Head of caudate nucleus (tissue), 42 donors: ENCODE measurements around the gene PPP6R1.
"Not testable (repeated sequence)": the region's sequence is repeated elsewhere in the genome, so short reads cannot be mapped to it uniquely, and the experiment has no call there.

Source experiments
- DNase-seq, 42 donors: peaks; one replicate each; pipeline versions ENCODE4 v3.0.0 to v3.0.0-alpha.2; 2020 to 2021; ENCODE audit warnings: mixed read lengths in 7 of 42
- intact Hi-C: fragments of 100-400 bp; cut with DNase I; formaldehyde crosslinking; loops from one replicate; pipeline ENCODE4 v1.15.0; 2022

PPP6R1 gene

DNA sequence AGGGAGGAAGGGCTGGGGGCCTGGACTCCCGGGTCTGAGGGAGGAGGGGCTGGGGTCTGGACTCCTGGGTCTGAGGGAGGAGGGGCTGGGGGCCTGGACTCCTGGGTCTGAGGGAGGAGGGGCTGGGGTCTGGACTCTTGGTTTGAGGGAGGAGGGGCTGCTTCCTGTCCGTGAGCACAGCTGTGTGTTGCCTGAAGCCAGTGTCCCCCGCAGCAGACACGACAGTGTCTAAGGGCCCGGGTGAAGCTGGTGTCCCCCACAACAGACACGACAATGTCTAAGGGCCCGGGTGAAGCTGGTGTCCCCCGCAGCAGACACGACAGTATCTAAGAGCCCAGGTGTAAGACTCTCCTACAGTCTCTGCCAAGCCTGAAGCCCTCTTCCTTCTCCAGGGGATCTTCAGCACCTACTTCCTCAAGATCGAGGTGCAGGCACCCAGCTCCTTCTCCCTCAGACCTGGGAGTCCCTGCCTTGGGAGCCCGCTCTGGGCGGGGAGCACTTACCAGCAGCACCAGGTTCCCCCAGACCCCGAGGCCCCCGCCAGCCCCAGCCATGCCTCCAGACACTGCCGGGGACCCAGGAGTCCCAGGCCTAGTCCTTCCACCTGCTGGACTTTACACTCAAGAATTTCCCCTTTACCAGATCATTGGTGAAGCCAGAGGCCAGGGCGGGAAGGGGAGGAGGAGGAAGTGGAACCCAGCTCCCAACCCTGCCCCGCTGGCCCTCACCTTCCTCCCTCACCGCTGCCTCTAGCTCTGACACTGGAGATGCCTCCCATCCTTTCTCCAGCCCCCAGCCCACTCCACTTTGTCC is 49.7 kb downstream of the PPP6R1 start, which contains the start of gene PTPRH:
TSS of gene PTPRH (minus strand) at position 622 of the 813 bp plus-strand sequence. CDS start at position 554, 68 bp downstream.
- DNase-seq: no peak
- intact Hi-C loops: no loop called here

DNA sequence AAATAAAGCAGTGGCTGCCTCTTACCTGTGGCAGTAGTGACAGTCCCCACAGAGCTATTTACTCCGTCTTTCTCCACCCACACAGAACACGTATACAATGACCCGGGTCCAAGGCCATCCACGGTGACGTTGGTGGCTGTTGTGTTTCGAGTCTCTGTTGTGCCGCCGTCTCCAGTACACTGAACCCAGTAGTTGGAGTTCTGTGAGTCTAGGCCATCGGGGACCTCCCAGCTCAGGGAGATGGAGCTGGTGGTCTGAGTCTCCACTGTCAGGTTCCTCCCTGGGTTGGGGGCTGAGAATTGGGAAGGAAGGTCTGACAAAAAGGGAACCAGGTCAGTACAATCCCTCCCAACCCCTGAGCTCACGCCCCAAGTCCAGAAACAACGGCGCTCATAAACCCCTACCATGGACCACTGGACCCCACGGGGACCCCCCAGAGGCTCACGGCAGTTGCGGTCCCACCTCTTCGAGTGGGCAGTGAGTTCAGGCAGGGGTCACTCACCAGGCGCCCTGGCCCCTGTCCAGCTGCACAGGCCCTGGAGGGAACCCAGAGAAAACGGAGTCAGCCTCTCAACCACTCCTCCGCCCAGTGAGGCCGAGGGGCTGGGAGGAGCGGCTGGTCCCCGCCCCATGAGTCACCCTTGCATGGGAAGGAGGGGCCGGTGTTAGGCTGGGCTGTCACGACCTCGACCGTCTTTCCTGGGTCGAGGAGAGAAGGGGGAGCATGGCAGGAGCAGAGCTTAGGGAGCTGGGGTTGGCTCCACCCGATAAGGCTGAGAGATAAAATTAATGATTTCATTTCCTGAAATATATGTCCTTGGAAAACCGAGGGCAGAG is 51.9 kb downstream of the PPP6R1 start:
- peak in 34 of 42 donors; percentile 22 to 82 (median 56) for DNase-seq
- intact Hi-C loops: no loop called here

DNA sequence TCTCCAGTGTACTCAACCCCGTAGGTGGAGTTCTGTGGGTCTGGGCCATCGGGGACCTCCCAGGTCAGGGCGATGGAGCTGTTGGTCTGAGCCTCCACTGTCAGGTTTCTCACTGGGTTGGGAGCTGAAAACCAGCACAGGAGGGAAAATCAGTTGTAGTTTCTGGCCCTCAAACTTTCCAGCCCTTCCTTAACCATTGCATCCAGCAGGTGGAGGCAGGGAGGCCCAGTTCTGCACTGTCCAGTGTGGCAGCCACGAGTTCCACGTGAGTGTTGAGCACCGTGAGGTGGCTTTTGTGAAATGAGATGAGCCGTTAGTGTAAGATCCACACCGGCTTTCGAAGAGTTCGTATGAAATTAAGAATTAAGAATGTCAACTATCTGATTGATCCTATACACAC is 56.6 kb downstream of the PPP6R1 start:
- intact Hi-C loops, DNase-seq: not testable (repeated sequence)

DNA sequence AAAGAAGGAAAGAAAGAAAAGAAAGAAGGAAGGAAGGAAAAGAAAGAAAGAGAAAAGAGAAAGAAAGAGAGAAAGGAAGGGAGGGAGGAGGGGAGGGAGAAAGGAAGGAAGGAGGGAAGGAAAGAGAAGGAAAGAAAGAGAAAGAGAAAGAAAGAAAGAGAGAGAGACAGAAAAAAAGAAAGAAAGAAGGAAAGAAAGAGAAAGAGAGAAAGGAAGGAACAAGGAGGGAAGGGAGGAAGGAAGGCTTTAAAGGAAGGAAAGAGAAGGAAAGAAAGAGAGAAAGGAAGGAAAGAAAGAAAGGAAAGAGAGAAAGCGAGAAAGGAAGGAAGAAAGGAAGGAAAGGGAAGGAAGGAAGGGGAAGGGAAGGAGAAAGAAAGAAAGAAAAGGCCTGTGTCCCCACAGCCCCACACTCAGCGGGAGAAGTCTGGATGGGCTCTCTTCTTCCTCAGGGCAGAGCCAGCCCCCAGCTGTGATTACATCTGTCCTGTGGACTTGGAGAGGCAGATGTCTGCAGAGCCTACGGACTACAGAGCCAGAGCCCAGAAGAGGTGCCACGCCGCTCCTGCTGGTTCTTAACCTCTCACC is 59.1 kb downstream of the PPP6R1 start:
- DNase-seq: no peak
- intact Hi-C loops: no loop called here

DNA sequence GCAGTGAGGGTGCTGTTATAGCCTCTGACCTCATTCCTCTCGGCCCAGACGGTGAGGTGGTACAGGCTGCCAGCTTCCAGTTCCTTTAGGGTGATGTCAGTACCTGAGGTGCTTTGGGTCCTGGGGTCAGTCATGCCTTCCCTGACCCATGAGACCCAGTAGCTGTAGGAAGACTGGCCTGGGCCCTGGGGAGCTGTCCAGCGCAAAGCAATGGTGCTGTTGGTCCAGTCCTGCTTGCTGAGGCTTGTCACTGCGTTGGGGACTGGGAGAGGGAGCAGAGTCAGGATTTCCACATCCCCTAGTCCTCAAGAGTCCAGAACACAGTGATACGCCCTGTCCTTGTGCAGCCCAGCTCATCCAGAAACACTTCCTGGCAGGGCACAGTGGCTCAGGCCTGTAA is 60.2 kb downstream of the PPP6R1 start:
- no peak for DNase-seq
- intact Hi-C loops: no loop called here

DNA sequence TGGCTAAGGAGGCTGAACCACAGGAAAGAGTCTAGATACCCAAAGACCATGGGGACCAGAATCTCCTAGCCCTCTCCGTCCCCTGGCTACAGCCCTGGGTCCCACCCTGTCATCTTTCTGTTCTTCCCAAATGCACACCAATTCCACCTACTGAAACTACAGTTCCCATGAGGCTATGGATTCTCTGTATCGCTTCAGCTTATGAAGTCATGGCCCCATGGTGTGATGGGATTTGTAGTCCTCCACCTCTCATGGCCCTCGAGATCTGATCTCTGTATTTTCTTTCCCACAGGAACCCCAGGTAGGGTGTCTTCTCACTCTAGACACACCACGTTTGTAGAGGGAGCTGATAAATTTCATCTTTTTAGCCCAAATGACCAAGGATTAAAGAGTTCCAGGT is 61.3 kb downstream of the PPP6R1 start:
- DNase-seq: peak in 6 of 42 donors; percentile 17 to 53 (median 38)
- intact Hi-C loops: no loop called here

DNA sequence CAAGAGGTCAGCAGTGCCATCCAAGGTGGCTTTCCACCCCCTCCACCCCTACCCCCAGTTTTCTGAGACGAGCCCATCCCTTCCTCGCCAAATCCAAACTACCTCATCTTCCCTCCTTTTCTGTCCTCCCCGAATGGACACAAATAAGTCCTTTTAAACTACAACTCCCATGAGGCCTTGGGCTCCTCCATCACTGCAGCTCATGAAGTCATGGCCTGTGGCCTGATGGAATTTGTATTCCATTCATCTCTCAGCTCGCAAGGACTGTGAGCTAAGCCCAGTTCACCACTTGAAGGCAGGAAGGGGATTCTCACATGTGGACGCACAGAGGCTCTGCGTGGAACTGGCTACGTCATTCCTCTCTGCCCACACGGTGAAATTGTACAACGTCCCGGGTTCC is 62.0 kb downstream of the PPP6R1 start:
- DNase-seq: no peak

DNA sequence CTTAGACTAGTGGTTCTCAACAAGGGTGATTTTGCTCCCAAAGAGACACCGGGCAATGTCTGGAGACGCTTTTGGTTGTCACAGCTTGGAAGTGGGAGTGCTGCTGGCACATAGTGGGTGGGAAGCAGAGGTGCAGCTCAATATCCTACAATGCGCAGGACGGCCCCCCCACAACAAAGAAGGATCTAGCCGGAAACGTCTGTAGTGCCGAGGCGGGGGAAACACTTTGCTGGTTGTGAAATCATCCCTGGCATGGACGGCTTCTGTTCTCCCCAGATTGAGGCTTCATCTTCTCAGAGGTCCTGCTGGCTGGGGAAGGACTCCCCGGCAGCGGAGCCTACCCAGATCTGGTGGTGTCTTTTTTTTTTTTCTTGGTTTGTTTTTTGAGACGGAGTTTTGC is 65.3 kb downstream of the PPP6R1 start:
- DNase-seq: peak in 23 of 42 donors; percentile 19 to 76 (median 42)
- intact Hi-C loops: no loop called here

More for the DNA sequence above, 62.0 kb downstream of the PPP6R1 start:
- intact Hi-C loops: no loop called here

DNA sequence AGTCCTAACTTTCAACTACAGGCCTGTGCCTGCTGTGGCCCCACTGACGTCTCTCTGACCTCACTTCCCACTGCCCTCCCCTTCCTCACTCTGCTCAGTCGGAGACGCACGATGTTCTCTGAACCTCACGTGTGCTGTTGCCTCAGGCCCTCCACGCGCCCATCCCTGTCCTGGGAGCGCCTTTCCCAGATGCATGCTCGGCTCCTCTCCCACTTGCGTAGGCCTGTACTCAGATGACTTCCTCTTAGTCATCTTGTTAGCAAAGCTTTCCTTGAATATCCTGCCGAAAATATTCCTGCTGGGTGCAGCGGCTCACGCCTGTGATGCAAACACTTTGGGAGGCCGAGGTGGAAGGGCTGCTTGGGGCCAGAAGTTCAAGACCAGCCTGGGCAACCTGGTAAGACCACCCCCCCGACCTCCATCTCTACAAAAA is 69.4 kb downstream of the PPP6R1 start:
- DNase-seq: peak in 41 of 42 donors; percentile 37 to 92 (median 69)
- intact Hi-C loops: no loop called here

DNA sequence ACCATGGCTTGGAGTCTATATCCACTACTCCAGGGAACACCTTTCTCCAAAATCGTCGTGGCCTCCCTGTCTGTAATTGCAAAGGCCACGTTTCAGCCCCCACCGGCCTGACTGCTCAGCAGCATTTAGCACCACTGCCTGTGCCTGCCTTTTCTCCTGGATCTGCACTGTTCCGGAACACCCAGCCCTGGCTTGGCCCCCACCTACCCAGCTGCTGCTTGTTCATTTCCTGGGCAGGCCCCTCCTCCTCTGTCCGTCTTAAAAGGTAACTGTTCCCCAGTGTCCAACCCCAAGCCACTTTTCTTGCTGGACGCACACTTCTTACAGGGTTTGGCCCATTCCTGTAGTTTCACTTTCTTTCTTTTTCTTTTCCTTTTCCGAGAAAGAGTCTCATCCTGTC is 70.2 kb downstream of the PPP6R1 start:
- intact Hi-C loops: no loop called here
- DNase-seq: no peak

DNA sequence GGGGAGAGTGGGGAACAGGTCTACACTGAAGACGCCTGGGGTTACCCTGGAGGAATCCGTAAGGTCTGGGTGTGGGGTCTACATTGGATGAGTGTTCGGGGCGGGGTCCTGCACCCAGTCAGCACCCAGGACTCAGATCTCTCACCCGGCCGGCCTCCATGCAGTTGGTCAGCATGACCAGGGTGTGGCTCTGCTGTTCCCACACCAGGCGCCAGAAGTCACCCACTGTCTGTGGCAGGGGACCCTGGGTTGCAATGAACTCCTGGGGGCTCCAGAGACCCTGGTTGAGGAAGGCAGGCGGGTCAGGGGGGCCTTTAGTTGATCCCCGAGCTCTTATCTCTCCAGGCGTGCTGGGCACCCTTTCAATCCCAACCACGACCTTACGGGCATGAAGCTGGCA is 72.7 kb downstream of the PPP6R1 start:
- no peak for DNase-seq
- intact Hi-C loops: no loop called here

DNA sequence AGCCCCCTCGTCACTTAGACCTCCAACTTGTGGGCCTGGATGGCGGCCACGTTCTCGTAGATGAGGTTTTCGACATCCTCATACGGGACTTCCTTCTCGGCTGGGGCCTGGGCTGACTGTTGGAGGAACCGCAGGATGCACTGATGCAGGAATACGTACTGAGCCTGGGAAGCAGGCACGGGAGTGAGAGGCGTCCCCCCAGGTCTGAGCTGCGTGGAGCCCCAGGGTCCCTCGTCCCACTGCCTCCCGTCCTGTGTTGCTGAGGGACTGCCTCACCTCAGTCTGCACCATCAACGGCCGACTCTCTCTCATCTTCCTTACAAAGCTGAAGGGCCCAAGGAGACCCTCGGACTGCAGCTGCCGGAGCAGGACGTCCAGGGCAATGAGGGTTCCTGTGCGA is 77.1 kb downstream of the PPP6R1 start:
- intact Hi-C loops: no loop called here
- no peak for DNase-seq
